ENCODE measurements around the gene ADAP1.

Gene ADAP1

DNA sequence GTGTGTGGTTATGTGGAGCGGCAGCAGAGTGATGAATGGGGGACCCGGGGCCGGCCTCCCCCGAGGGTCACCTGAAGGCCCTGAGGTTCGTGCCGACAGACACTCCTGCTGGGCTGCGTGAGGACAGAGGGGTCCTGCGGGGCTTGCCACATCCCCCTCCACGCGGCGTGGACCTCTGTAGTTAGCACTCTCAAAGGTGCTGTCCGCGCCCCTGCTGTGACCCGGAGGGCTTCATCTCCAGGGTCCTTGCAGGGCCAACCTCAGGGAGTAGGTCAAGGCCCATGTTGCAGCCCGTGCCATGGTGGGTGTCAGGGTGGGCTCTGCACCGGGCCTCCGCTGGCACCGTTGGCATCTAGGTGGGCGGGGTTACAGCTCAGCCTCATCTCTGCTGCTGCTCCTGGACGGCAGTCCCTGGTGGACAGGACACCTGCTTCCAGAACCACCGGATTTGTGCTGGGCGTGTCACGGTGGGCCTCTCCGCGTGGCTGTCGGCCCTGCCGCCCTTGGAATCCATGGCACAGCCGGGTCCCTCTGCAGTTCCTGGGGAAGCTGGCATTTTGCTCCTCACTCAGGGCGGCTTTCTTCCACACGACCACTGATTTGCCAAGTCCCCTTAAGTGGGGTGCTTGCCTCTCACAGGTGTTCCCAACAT, 97.9 kb downstream of the ADAP1 start:
- DNase-seq: no peak

DNA sequence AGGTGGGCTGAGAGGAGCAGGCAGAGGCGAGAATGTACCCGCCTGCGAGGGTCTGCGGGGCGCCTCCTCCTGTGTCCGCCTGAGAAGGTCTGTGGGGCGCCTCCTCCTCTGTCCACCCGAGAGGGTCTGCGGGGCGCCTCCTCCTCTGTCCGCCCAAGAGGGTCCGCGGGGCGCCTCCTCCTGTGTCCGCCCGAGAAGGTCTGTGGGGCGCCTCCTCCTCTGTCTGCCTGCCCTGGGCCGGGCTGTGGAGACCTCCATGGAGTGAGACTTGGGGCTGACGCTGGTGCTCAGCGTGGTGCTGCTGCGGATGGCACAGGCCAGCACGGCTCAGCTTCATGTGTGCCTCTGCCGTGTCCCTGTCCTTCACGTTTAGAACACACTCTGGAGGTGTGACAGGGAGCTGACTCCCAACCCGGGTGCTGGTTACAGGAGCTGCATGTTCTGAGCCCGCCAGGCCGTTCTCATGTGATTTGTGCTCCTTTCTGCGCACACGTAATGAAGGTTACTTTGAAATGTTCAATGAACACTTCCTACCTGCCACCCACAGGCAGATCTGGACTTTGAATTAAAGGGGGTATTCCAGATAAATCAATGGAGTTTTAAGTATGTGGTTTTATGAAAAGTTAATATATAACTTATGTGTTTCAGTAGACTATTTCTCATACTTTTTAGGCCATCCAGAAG, 98.7 kb downstream of the ADAP1 start:
- DNase-seq: no peak

DNA sequence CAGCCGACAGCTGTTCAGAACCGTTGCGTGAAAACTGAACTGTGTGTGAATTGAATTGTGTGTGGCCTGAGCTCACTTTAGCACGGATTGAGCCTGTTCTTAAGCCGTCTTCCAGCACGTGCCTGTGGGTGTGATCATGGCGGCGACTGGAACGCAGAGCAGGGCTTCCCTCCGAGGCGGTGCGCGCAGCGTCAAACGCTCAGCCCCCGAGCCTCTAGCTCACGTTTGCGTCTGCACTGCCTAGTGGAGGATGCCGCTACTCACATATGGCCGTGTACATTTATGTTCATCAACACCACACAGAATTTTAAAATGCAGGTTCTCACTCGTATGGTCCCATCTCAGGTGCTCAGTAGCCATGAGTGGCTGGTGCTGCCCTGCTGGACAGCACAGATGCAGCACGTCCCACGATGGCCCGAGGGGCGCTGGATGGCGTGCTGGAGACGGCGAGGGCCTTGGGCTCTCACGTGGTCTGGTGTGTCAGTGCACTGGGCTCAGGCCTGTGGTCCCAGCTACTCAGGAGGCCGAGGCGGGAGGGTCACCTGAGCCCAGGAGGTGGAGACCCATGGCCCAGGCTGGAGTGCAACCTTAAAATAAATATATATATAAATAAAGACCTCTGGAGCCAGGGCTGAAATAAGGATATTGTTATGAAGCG, 100.2 kb downstream of the ADAP1 start:
- DNase-seq: no peak

DNA sequence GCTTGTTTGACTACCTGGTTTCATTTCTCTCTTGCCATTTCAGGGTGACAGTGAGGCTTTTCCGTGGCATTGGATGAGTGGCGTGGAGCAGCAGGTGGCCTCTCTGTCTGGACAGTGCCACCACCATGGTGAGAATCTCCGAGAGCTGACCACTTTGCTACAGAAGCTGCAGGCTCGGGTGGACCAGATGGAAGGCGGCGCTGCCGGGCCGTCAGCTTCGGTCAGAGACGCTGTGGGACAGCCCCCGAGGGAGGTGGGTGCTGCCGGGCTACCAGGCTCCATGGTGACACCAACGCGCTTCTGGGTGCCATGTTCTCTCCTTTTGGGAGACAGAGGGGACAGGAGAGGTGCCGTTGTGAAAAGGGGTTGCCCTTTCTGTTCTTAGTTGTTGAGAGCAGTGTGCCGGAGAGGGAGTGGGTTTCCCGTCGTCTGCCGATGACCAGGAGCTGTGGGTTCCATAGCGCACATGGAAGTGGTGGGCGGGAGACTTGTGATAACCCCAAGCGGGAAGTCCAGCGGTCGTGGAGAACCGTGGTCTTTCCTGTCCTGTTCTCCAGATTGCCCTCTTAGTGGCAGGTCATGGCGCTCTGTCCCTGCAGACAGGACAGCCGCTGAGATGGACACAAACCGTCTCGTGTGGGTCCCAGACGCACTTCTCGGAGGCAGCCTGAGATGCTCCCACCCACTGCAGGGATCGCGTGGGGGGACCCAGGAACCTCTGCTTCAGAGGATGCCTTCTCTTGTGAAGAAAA, 100.9 kb downstream of the ADAP1 start:
- DNase-seq: no peak

DNA sequence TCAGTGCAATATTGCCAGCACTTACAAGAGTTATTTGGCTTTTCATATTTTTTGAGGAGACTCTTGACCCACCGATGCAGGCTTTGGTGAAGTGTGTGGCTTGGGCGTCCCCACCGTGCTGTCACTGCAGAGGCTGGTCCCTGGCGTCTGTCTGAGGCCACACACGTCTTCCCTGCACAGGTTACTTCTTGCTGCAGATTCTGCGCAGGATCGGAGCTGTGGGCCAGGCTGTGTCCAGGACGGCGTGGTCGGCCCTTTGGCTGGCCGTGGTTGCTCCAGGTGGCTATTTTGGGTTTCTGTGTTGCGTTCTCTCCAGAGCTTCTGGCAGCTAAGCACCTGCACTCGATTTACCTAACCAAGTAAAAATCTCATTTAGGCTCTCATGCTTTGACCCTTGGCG, 103.3 kb downstream of the ADAP1 start:
- DNase-seq: no peak

DNA sequence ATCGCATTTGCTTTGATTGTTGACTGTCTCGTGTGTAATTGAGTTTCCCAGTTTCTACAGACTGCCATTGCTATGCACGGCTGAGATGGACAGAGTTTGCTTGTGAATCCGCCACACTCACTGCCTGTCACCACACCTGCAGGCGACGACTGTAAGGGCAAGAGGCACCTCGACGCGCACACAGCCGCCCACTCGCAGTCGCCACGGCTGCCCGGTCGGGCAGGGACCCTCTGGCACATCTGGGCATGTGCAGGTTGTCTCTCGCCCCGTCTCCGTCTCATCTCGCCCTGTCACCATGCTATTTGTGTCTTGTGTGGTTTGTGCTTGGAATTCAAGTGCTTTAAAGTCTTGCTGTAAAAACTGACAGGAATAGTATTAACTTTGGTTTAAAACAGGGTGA, 104.7 kb downstream of the ADAP1 start:
- DNase-seq: no peak

DNA sequence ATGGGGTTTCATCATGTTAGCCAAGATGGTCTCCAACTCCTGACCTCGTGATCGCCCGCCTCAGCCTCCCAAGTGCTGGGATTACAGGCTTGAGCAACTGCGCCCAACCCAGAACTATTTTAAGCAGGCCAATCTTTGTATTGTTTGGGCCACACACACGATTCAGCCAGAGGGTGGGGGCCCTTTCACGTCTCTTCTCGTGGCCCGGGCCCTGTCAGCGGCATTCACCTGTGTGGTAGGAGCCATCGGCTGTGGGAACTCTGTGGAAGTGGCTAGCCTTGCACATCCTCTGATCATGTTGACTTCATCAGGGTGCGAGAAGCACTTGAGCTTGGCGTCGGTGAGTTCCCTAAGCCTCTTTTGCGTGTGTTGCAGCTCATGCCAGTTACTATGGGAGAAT, 105.3 kb downstream of the ADAP1 start:
- no peak for DNase-seq
